Gastrocnemius medialis (tissue), 4 donors: ENCODE data around the gene PML.

Experiments used
- POLR2A ChIP-seq, 2 donors: fragments of 450-650 bp; IDR thresholded peaks; one replicate each; pipeline ENCODE4 v1.6.1; 2017; ENCODE audit warnings: antibody characterized with exemption in 2 of 2, mild to moderate bottlenecking in 2 of 2, moderate library complexity in 2 of 2
- TF ChIP-seq, protein P1 (sequence below), 5 experiments: fragments of 450-650 bp in 3 of 5; fragments of 200-600 bp in 2 of 5; sonication (generic) in 2 of 5; IDR thresholded peaks in 4 of 5; conservative IDR thresholded peaks in 1 of 5; 1 replicate in 4 of 5; 2 replicates in 1 of 5; pipeline ENCODE4 v1.5.1; 2016 to 2019; ENCODE audit warnings: antibody characterized with exemption in 5 of 5, mild to moderate bottlenecking in 3 of 5, moderate library complexity in 3 of 5

DNA sequence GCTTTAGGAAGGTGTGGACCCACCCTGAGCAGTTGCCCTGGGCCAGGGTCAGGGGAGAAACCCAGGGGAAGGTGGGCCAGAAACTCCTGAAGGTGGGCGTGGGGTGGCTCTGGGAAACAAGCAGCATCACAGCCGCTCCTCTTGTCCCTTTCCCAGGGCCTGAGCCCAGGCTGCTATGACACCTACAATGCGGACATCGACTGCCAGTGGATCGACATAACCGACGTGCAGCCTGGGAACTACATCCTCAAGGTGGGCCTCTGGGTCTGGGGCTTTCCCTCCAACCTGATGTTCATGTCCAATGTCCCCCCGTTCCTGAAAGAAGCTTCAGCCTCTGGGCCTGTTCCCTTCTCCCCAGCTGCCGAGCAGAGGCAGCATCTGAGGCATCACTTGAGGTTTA lies 46.9 kb upstream of the PML start:
- TF ChIP-seq, protein P1, sequence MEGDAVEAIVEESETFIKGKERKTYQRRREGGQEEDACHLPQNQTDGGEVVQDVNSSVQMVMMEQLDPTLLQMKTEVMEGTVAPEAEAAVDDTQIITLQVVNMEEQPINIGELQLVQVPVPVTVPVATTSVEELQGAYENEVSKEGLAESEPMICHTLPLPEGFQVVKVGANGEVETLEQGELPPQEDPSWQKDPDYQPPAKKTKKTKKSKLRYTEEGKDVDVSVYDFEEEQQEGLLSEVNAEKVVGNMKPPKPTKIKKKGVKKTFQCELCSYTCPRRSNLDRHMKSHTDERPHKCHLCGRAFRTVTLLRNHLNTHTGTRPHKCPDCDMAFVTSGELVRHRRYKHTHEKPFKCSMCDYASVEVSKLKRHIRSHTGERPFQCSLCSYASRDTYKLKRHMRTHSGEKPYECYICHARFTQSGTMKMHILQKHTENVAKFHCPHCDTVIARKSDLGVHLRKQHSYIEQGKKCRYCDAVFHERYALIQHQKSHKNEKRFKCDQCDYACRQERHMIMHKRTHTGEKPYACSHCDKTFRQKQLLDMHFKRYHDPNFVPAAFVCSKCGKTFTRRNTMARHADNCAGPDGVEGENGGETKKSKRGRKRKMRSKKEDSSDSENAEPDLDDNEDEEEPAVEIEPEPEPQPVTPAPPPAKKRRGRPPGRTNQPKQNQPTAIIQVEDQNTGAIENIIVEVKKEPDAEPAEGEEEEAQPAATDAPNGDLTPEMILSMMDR (IDR thresholded peaks at IDR 0.05 in 4 of 5, conservative IDR thresholded peaks at IDR 0.05 in 1 of 5): no peak
- no peak for TF ChIP-seq POLR2A (IDR thresholded peaks at IDR 0.05)
